CD4-positive, alpha-beta T cell treated with Interleukin-15 for 4 hours (primary cell): ENCODE data around the gene SLC48A1.
"Not testable (repeated sequence)": the region's sequence is repeated elsewhere in the genome, so short reads cannot be mapped to it uniquely, and the experiment has no call there.

Experiments used
- DNase-seq: peaks from one replicate; pipeline ENCODE4 v3.0.0-alpha.2; 2020; ENCODE audit warnings: low spot score

The SLC48A1 gene

GRCh38 chr12:47793015-47793681, 20.1 kb downstream of the SLC48A1 start:
- DNase-seq = no peak

GRCh38 chr12:47794679-47795078, 21.6 kb downstream of the SLC48A1 start:
- DNase-seq = no peak

DNA sequence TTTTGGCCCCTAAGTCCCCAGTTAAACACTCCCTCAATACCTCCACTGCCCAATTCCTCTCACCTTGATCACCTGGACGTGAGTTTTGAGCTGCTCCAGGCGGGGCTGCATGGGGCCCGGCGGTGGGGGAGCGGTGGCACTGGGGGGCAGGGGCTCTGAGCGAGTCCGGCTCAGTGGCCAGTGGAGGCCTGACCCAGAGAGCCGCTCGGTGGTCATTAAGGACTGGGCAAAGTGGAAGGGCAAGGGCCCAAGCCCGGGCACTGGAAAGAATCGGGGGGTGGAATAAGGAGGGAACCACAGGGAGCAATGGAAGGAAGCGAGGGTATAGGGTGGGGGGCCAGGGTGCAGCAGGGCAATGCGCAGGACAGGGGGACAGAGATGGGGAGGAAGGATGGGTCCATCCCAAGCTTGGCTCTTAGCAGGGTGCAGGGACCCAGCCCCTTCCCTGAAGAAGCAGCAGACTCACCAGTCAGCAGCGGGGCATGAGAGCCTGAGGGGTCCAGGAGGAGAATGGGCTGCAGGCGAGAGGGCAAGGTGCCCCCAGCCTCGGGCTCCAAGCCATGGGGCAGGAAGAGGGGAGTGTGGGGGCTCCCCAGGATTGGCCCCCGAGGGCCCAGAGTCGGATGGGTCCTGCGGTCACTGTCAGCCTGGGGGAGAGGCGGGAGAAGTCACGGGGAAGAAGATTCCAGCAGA, 22.2 kb downstream of the SLC48A1 start:
- no peak for DNase-seq

DNA sequence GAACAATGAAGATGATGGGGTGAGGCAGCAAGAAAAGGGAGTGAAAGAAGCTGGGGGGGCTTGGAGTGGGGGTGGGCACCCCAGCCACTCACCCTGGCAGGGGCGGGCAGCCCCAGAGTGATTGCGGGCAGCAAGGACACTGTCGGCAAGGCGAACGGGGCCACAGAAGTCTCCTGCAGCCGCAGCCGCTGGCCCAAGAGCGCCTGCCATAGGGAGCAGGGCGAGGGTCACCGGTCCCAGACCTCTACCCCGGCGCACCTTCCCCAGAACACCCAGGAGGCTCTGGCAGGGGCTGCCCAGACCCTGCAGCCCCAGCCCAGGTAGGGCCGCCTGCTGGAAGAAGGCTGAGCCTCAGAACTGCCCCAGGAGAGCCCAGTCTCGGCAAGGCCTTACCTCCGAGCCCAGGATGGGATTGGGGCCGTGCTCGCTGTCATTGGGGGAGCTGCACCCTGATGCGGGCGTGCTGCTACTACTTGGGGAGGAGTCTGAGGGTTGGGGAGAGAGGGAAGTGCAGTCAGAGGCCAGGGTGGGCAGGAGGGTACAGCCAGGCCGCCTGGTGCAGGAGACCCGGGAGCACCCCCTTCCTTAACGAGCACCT, 22.9 kb downstream of the SLC48A1 start:
- DNase-seq = no peak

GRCh38 chr12:47797441-47797840, 24.4 kb downstream of the SLC48A1 start:
- no peak for DNase-seq

GRCh38 chr12:47798382-47798948, 25.4 kb downstream of the SLC48A1 start:
- DNase-seq = no peak

- no peak for DNase-seq
These were observed 26.4 kb downstream of the SLC48A1 start for GRCh38 chr12:47799357-47799955.

DNA sequence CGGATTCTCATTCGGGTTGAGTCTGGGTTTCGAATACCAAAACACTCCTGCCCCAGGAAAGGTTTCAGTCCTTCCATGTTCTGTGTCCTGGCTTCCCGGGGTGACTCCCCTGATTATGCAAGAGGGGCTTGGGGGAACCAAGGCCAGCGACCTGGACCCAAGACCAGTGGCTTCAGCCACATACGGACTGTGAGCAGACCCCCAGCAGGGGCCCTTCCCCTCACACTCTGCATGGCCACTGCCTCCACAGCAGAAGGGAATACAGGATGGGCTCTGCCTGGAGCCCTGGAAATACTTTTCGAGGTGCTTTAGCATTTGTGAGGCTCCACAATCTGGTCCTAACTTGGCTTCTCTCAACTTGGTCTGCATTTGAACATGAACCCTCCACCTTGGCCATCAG, 27.5 kb downstream of the SLC48A1 start:
- no peak for DNase-seq

DNA sequence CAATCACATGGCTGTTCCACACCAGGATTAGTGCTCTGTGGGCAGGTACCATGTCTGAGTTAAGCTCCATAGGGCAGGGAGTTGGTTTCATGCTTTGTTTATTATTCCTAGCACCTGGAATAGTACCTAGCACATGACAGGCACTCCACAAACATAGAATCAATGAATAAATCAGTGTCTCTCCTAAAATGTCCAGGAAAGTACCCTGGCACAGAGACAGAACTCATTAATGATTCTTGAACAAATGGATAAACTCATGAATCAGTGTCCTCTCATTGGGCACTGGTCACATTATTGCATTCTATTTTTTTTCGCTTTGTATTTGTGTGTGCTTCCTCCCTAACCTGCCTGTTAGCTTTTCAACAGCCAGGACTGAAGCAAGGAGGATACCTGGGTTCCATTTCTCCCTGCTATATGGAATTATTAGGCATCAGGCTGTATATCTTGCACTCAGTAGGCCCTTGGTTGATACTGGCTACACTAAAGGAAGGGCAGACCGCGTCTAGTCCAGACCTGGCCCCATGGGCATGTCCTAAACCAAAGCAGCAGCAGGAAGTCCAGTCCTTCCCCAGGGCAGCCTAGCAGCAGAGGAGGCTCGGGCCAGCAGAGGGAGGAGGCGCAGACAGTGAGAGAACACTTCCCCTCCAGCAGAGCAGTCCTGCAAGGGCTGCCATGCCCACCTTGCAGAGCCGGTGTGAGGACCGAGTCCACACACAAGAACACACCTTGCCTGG, 28.3 kb downstream of the SLC48A1 start:
- DNase-seq = no peak

DNA sequence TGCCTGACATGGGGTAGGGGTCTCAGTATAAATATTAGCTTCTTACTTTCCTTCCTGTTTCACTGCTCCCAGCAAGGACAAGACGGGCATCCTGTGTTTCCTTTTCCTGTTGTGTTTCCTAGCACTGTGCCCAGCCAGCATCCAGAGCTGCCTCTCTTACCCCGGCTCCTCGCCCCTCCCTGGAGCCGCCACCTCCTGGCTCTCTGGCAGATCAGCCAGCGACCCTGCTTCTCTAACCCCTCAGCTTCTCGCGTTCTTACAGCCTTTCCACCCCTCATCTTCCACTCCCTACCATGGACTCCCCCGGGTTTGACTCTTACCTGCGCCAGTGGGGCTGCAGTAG, 28.8 kb downstream of the SLC48A1 start:
- no peak for DNase-seq

- DNase-seq = no peak
These were observed 29.3 kb downstream of the SLC48A1 start for GRCh38 chr12:47802312-47802711.

DNA sequence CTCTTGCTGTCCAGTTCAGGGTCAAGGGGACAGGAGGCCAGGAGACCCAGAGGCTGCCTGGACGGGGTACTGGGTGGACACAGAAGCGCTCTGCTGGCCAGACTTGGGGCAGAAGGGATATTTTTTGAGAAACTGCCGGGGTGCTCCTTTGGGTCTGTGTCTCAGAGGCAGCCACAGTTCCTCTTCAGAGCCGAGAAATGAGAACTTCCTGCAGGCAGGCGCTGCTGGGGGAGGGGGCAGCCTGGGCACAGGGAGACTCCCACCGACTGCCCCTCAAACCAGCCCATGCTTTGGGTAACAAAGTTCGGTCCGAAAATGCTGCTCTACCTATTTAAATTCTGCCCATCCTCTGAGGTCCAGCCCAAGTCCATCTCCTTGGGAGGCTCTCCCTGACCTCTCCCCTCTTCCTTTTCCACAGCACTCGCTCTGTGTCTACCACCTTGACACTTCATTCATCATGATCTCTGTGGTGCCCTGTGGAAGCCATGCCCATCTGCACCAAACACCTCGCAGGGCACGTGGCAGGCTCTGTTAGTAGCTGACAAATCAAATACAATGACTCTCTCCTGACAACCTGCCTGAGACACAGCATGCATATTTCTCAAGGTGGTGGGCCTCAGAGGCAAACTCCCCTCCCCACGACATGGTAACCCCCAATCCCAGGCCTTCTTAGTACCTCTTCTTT, 30.3 kb downstream of the SLC48A1 start:
- no peak for DNase-seq

DNA sequence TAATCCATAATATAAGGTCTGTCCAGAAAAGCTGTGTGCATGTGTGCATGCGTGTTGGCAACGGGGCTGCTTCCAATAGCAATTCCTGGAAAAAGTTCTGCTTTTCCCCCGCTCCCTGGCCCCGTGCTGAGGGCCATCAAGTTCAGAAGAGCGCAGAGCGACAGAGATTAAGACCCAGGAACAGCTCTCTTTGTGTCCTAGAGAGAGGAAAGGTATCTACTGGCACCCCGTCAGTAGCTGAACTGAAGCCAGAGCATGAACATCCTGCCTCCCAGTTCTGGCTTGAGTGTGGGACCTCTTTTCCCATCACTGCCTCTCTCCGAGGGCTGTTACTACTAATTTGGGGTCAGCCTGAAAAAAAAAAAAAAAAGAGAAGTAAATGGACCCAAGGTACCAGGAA, 31.1 kb downstream of the SLC48A1 start:
- DNase-seq = no peak

GRCh38 chr12:47805417-47805816, 32.4 kb downstream of the SLC48A1 start:
- DNase-seq = no peak

DNA sequence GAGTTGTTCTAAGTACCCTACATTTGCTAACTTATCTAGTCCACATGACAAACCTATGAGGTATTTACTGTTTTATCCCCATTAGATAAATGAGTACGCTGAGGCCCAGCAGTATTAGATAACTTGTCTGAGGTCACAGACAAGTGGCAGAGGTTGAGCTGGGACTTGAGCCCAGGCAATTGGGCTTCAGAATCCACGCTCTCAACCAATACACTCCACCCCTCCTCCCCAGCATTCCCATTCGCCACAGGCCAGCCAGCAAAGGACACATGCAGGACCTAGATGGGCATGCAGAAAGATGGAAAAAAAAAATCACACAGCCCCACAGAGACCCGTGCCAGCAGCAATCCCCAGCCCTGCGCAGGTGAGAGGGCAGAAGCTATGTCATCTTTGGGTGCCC, 34.3 kb downstream of the SLC48A1 start:
- DNase-seq = no peak

- DNase-seq = peak; percentile 90
These were observed 35.0 kb downstream of the SLC48A1 start for GRCh38 chr12:47808050-47808449.

DNA sequence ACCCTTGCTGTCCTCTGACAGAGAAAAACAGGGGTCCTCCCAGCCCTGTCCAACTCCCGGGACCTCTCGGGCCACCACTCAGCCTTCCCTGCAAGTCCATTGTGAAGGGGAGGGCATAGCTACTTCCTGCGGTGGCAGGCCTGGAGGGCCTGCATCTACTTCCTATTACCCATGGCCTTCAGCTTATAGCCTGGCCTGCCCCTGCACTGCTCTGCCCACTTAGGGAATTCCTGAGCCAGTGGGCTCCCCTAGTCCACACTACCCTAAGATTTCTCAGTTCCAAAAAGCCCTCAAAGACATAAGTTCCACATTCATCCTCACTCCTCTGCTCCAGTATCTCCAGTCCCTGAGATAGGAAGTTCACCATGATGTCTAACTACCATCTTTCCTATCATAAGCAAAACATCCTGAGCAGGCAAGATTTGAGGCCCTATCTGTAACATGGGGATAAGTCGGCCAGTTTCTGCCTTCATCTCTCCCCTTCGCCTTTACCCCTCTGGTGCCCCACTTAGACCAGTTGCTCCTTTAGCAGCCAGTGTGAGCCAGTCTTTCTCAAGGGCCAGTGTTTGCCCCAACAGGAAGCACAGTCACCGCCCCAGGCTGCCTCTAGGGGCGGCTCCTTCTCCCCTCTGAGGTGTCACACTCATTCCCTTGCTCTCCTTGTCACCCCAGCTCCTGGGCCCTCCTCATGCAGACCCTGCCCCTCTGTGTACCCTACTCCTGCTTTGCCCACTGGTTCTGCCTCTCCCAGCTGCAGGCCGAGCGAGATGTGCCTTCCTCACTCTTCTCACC, 35.7 kb downstream of the SLC48A1 start:
- peak; percentile 57 for DNase-seq

- DNase-seq = not testable (repeated sequence)
These were observed 36.5 kb downstream of the SLC48A1 start for GRCh38 chr12:47809518-47809917.

GRCh38 chr12:47811072-47811396, 38.0 kb downstream of the SLC48A1 start:
- DNase-seq = no peak

GRCh38 chr12:47811581-47812484, 38.8 kb downstream of the SLC48A1 start:
- DNase-seq = no peak
